Measurements from ENCODE around the gene TMEM151A.

DNA sequence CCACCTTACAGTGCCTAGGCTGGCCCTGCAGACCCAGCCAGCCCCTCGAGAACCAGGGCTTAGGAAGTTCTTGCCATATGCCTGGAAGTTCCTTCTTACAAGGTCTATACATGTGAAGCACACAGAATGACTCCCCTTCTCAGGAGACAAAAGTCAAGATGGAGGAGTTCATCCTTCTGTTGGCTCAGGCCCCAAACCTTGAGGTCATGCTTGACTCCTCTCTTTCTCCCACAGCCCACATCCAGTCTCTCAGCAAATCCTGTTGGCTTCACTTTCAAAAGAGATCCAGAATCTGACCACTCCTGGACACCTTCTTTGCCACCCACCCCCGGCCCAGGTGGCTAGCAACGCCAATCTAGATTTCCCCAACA lies 26.9 kb downstream of the TMEM151A start:
- TF ChIP-seq POLR2AphosphoS5 (IDR thresholded peaks at IDR 0.05) (no peak), POLR2A (IDR thresholded peaks at IDR 0.05) (no peak)
- TF ChIP-seq, protein P1, sequence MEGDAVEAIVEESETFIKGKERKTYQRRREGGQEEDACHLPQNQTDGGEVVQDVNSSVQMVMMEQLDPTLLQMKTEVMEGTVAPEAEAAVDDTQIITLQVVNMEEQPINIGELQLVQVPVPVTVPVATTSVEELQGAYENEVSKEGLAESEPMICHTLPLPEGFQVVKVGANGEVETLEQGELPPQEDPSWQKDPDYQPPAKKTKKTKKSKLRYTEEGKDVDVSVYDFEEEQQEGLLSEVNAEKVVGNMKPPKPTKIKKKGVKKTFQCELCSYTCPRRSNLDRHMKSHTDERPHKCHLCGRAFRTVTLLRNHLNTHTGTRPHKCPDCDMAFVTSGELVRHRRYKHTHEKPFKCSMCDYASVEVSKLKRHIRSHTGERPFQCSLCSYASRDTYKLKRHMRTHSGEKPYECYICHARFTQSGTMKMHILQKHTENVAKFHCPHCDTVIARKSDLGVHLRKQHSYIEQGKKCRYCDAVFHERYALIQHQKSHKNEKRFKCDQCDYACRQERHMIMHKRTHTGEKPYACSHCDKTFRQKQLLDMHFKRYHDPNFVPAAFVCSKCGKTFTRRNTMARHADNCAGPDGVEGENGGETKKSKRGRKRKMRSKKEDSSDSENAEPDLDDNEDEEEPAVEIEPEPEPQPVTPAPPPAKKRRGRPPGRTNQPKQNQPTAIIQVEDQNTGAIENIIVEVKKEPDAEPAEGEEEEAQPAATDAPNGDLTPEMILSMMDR (IDR thresholded peaks at IDR 0.05): no peak
